Chondrocyte (in vitro differentiated cells): Measurements from ENCODE around the gene IFT43. TPM values are rescaled to one million over a fixed set of nuclear protein-coding genes. Genes with fewer than 3 reads are reported as not detected.
A peak's percentile ranks its signal among the peaks of the same experiment; 100 is the strongest.

Experiments used
- DNase-seq: peaks from one replicate; pipeline ENCODE4 v3.0.0; 2021; ENCODE audit warnings: mixed read lengths, low spot score
- H3K27ac Mint-ChIP-seq: one replicate; pipeline ENCODE4 v1.8.0; 2021; ENCODE audit warnings: mild to moderate bottlenecking, moderate library complexity, mixed read lengths; ENCODE audit not compliant: unreplicated experiment
- H3K27me3 Mint-ChIP-seq: 2 replicates; pipeline ENCODE4 v1.8.0; 2021; ENCODE audit warnings: low read depth, mixed read lengths
- H3K36me3 Mint-ChIP-seq: 2 replicates; pipeline ENCODE4 v1.8.0; 2021; ENCODE audit warnings: low read depth, mixed read lengths
- H3K4me1 Mint-ChIP-seq: 2 replicates; pipeline ENCODE4 v1.8.0; 2021; ENCODE audit warnings: low read depth, mild to moderate bottlenecking, mixed read lengths
- H3K4me3 Mint-ChIP-seq: one replicate; pipeline ENCODE4 v1.8.0; 2021; ENCODE audit warnings: mild to moderate bottlenecking, moderate library complexity, mixed read lengths; ENCODE audit not compliant: unreplicated experiment
- H3K9me3 Mint-ChIP-seq: 2 replicates; pipeline ENCODE4 v1.8.0; 2021; ENCODE audit warnings: low read depth, mixed read lengths
- CTCF ChIP-seq: fragments of 200-600 bp; sonication (generic); IDR thresholded peaks from 2 replicates; pipeline ENCODE4 v1.5.0; 2021; ENCODE audit warnings: antibody characterized with exemption, mild to moderate bottlenecking, moderate library complexity
- total RNA-seq: library from RNA; stranded (reverse); gene quantifications from 3 replicates; pipeline ENCODE4 v1.2.1, GENCODE V29; 2021

Gene IFT43
- total RNA-seq, 1 donor from 2014 or later = 28.2 TPM

GRCh38 chr14:75990297-75990696, 4.7 kb downstream of the IFT43 start:
- H3K4me1 Mint-ChIP-seq = peaks cover 51% of the 10 kb centered on the region
- peaks cover 15% of the 10 kb centered on the region for H3K36me3 Mint-ChIP-seq
- H3K9me3 Mint-ChIP-seq = no peaks in the 10 kb centered on the region
- H3K27ac Mint-ChIP-seq = no peak overlapping the region
- TF ChIP-seq CTCF = no peak
- DNase-seq = no peak
- H3K27me3 Mint-ChIP-seq = no peaks in the 10 kb centered on the region
- H3K4me3 Mint-ChIP-seq = no peak overlapping the region

DNA sequence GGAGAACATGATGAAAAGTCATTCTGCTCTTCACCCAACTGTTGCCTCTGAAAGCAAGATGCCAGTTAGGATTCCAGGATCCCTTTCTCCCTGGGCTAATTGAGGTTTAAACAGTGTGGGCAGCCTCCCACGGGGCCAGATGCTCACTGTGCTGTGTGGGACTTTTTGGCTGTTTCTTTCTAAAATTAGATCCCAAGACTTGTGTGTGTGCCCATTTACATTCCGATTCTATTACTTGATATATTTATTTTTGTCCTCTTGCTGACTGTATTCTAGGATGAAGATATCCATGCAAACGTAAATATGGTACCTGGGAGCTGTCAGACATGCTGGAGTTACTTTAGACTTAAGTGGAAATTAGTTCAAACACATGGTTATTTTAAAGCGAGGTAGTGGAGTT, 6.2 kb downstream of the IFT43 start:
- H3K36me3 Mint-ChIP-seq = peaks cover 15% of the 10 kb centered on the region
- H3K4me3 Mint-ChIP-seq = no peak overlapping the region
- no peak for DNase-seq
- H3K27me3 Mint-ChIP-seq = no peaks in the 10 kb centered on the region
- no peaks in the 10 kb centered on the region for H3K9me3 Mint-ChIP-seq
- peaks cover 50% of the 10 kb centered on the region for H3K4me1 Mint-ChIP-seq
- peak overlapping the region; percentile 91 for H3K27ac Mint-ChIP-seq
- TF ChIP-seq CTCF = no peak

GRCh38 chr14:75993567-75994041, 8.0 kb downstream of the IFT43 start:
- no peak for TF ChIP-seq CTCF
- peak overlapping the region; percentile 65 for H3K27ac Mint-ChIP-seq
- H3K4me1 Mint-ChIP-seq = peaks cover 49% of the 10 kb centered on the region
- H3K4me3 Mint-ChIP-seq = no peak overlapping the region
- no peak for DNase-seq
- peaks cover 26% of the 10 kb centered on the region for H3K36me3 Mint-ChIP-seq
- H3K9me3 Mint-ChIP-seq = no peaks in the 10 kb centered on the region
- H3K27me3 Mint-ChIP-seq = no peaks in the 10 kb centered on the region

DNA sequence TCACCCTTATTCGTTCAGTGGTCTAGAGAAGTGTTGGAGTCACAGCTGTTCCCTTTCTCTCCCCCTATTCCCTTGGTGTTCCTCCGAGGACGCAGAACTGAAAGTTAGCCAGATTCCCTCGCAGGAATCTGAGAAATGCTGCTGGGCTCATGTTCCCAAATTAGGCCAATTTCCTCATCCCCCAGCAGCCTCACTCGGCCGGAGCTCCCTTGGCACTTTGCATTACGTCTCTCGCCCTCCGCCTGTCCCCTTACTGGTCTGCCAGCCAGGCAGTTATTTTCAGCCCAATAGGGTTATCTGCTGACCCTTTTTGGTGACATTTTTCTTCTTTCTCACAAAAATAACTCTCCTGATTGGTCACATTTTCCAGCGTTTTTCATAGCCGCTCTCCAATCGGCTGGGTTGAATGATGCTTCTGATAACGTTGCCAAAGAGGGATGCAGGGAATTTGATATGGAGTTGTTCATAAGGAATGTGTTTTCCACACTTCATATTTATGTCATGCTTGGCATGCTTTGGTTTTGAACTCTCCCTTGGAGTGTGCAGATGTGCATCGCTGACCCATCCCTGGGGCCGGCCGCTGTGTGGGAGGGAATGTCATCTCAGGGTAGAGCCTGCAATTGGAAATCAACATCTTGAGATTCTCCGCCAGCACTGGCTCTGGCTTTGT, 9.9 kb downstream of the IFT43 start:
- TF ChIP-seq CTCF = no peak
- peak overlapping the region; percentile 3 for H3K4me3 Mint-ChIP-seq
- peak overlapping the region; percentile 75 for H3K27ac Mint-ChIP-seq
- H3K9me3 Mint-ChIP-seq = no peaks in the 10 kb centered on the region
- no peaks in the 10 kb centered on the region for H3K27me3 Mint-ChIP-seq
- H3K4me1 Mint-ChIP-seq = peaks cover 44% of the 10 kb centered on the region
- H3K36me3 Mint-ChIP-seq = peaks cover 27% of the 10 kb centered on the region
- DNase-seq = no peak

- H3K4me3 Mint-ChIP-seq = no peak overlapping the region
- no peaks in the 10 kb centered on the region for H3K9me3 Mint-ChIP-seq
- no peak overlapping the region for H3K27ac Mint-ChIP-seq
- DNase-seq = no peak
- no peaks in the 10 kb centered on the region for H3K27me3 Mint-ChIP-seq
- no peak for TF ChIP-seq CTCF
- peaks cover 37% of the 10 kb centered on the region for H3K4me1 Mint-ChIP-seq
- H3K36me3 Mint-ChIP-seq = peaks cover 34% of the 10 kb centered on the region
These were observed 10.9 kb downstream of the IFT43 start for GRCh38 chr14:75996488-75996887.
